HUDEP-2 (cell line): ENCODE results near the gene KLHL21.

Experiments
- DNase-seq, 76 experiments: peaks; one replicate each; lab custom pipeline; 2025; ENCODE audit not compliant: unreplicated experiment in 76 of 76; lab: John Stamatoyannopoulos, UW

KLHL21 gene

DNA sequence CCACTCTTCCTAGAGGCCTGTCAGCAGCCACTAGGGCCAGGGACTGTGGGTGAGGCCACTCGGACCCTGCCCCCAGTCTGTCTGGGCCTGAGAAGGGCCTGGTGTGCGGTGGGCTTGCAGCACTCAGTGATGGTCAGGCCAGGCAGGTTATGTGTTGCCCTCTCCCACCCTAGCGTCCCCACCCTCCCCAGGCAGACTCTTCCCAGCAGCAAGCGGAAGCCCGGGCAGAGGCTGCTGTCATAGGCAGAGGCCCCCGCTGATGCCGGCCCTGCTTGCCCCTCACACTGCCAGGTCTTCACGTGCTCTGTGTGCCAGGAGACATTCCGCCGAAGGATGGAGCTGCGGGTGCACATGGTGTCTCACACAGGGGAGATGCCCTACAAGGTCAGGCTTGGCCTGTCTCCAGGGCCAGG is 16.3 kb downstream of the KLHL21 start:
- no peak for DNase-seq

DNA sequence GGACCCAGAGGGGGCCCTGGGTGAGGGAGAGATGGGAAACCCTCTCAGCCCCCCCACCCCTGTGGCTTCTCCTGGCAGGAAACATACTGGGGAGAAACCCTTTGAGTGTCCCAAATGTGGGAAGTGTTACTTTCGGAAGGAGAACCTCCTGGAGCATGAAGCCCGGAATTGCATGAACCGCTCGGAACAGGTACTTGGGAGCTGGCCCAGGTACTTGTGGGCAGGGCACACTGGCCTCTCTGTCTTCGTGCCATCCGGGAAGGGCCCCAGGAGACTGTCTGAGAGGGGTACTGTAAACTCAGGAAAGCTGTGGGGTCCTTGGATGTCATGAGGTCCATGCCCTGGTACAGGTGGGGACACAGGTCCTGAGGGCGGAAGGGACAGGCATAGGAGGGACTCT is 16.8 kb downstream of the KLHL21 start:
- no peak for DNase-seq

DNA sequence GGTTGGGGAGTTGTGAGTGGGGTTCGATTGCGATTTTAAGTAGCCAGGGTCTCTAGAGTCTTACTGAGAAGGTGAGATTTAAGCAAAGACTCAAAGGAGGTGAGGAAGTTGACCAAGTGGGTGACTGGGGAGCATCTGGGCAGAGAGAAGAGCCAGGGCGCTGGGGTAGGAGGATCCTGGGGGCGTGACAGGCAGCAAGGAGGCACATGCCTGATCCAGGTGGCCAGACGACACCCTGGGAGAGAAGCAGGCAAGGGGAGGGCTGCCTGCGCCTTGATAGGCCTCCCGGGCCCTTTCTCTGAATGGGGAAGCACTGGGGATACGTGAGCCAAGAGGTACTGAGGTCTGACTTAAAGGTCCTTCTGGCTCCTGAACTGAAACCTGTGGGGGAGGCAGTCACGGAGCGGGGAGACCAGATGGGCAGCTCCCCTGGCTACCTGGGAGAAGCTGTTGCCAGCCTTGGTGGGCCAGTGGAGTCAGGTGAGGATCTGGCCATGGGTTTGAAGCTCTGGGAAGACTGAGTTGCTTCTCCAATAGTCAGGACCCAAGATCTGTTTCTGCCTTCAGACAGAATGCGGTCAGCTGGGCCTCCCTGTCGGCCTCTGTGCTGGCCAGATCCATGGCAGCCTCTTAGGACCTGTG is 17.5 kb downstream of the KLHL21 start:
- no peak for DNase-seq

DNA sequence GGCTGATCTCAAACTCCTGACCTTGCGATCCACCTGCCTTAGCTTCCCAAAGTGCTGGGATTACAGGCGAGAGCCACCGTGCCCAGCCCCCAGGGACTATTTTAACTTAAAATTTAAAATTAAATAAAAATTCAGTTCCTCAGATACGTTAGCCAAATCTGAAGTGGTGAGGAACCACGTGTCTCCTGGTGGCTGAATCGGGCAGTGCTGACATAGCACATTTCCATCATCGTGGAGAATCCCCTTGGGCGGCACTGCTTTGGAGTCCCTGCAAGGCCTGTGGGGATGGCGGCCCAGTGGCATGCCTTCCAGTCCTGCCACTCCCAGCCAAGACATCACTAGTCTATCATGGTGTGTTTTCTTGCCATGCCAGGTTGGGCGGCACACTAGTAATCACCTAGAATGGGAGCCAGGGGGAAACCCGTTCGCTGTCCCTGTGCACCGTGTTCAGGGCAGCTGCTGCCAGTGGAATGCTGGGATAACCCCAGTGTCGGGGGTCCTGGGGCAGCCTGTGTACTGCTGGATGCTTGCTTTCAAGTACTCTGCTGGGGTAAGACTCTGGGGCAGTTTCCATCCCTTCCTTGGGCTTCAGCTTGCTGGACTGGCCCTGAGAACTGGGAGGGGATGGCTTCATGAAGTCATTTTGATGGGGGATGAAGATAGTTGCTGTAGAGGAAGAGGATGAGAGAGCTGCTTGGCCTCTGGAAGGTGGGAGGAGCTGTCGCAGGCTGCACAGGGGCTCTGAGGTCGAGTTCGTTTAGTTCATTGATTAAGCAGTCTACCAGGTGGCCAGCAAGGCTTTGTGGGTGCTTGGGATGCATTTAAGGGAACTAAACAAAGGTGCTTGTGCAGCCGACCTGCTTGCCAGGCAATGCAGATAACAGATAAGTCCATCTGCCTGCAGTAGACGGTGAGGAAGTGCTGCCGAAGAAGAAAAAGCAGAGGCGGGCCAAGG is 18.3 kb downstream of the KLHL21 start:
- DNase-seq, result no peak

DNA sequence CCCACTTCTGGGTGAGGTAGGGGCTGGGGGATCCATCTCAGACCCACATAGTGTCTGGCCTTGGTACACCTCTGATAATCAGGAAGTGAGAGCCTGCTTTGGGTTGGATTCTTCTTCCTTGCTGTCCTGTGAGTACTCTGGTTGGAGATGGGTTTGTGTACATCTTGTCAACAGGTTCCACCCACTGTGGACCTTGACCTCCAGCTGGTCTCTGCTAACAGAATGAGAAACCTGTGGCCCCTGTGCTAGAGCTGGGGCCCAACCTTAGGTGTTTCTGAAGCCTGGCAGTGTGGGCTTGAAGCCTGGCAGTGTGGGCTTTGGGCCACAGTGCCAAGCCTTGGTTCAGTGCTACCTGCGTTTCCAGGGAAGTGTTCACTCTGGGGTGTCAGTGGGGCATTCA is 20.3 kb downstream of the KLHL21 start:
- no peak for DNase-seq

DNA sequence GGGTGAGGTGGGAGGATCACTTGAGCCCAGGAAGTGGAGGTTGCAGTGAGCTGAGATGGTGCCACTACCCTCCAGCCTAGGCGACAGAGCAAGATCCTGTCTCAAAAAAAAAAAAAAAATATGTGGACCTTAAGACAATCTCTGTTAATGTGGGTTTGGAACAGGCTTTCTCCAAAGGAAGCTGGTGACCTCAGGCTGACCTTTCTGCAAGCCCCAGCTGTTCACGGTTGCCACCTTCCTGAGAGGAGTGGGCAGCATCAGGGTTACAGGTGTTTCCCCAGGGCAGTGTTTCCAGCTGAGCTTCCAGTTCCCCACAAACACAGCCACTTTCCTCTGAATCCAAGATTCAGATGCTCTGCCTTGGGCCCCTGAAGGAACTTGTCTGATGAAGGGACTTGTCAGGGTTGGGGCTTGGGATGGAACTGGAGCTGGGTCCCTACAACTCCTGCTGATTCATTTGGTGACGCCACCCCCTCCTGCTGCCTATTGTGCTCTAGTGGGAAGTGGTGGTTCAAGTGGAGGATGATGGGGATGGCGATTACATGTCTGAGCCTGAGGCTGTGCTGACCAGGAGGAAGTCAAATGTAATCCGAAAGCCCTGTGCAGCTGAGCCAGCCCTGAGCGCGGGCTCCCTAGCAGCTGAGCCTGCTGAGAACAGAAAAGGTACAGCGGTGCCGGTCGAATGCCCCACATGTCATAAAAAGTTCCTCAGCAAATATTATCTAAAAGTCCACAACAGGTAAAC is 20.9 kb downstream of the KLHL21 start:
- DNase-seq, result no peak

DNA sequence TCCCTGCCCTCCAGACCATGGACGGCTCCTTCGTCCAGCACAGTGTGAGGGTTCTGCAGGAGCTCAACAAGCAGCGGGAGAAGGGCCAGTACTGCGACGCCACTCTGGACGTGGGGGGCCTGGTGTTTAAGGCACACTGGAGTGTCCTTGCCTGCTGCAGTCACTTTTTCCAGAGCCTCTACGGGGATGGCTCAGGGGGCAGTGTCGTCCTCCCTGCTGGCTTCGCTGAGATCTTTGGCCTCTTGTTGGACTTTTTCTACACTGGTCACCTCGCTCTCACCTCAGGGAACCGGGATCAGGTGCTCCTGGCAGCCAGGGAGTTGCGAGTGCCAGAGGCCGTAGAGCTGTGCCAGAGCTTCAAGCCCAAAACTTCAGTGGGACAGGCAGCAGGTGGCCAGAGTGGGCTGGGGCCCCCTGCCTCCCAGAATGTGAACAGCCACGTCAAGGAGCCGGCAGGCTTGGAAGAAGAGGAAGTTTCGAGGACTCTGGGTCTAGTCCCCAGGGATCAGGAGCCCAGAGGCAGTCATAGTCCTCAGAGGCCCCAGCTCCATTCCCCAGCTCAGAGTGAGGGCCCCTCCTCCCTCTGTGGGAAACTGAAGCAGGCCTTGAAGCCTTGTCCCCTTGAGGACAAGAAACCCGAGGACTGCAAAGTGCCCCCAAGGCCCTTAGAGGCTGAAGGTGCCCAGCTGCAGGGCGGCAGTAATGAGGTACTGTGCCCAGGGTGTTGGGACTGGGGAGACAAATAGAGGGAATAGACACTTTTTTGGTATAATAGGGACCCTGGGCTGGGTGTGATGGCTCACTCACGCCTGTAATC is 21.9 kb downstream of the KLHL21 start:
- peak in 6 of 76 experiments; percentile 10 to 46 (median 22) for DNase-seq

DNA sequence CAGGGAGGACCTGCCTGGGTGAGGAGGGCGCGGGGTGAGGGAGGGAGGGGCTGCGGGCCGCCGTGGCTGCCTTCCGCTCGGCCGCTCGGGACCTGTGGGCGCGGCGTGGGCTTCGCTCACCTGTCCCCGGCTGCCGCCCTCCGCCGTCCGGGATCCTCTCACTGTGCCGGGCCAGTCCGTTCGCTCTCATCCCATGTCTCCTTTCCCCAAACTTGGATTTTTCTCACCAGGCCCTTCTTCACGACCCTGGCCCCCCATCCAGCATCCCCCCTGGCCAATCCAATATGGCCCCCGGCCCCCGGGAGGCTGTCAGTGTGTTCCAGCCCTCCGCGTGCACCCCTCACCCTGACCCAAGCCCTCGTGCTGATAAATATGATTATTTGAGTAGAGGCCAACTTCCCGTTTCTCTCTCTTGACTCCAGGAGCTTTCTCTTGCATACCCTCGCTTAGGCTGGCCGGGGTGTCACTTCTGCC is 22.5 kb downstream of the KLHL21 start:
- DNase-seq, result peak in 6 of 76 experiments; percentile 4 to 52 (median 20)

DNA sequence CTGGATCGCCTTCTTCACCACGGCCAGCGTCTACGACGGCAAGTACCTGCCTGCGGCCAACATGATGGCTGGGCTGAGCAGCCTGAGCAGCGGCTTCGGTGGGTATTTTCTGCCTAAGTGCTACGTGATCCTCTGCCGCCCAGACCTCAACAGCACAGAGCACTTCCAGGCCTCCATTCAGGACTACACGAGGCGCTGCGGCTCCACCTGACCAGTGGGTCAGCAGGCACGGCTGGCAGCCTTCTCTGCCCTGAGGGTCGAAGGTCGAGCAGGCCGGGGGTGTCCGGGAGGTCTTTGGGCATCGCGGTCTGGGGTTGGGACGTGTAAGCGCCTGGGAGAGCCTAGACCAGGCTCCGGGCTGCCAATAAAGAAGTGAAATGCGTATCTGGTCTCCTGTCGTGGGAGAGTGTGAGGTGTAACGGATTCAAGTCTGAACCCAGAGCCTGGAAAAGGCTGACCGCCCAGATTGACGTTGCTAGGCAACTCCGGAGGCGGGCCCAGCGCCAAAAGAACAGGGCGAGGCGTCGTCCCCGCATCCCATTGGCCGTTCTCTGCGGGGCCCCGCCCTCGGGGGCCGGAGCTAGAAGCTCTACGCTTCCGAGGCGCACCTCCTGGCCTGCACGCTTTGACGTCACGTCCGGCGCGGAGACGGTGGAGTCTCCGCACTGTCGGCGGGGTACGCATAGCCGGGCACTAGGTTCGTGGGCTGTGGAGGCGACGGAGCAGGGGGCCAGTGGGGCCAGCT is 23.1 kb downstream of the KLHL21 start, which contains the start of gene ZBTB48:
TSS of gene ZBTB48 (plus strand) at position 621 of the 745 bp plus-strand sequence. CDS start 616 bp downstream, outside the sequence.
- DNase-seq, result peak; percentile 50 to 99 (median 97)

DNA sequence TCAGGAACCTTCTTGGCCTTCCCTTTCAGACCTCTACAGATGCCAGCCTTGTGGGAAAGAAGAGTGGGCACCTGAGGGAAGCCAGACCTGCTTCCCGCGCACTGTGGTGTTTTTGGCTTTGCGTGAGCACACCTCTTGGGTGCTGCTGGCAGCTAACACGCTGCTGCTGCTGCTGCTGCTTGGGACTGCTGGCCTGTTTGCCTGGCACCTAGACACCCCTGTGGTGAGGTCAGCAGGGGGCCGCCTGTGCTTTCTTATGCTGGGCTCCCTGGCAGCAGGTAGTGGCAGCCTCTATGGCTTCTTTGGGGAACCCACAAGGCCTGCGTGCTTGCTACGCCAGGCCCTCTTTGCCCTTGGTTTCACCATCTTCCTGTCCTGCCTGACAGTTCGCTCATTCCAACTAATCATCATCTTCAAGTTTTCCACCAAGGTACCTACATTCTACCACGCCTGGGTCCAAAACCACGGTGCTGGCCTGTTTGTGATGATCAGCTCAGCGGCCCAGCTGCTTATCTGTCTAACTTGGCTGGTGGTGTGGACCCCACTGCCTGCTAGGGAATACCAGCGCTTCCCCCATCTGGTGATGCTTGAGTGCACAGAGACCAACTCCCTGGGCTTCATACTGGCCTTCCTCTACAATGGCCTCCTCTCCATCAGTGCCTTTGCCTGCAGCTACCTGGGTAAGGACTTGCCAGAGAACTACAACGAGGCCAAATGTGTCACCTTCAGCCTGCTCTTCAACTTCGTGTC is 23.9 kb downstream of the KLHL21 start:
- peak in 1 of 76 experiments; percentile 11 for DNase-seq

DNA sequence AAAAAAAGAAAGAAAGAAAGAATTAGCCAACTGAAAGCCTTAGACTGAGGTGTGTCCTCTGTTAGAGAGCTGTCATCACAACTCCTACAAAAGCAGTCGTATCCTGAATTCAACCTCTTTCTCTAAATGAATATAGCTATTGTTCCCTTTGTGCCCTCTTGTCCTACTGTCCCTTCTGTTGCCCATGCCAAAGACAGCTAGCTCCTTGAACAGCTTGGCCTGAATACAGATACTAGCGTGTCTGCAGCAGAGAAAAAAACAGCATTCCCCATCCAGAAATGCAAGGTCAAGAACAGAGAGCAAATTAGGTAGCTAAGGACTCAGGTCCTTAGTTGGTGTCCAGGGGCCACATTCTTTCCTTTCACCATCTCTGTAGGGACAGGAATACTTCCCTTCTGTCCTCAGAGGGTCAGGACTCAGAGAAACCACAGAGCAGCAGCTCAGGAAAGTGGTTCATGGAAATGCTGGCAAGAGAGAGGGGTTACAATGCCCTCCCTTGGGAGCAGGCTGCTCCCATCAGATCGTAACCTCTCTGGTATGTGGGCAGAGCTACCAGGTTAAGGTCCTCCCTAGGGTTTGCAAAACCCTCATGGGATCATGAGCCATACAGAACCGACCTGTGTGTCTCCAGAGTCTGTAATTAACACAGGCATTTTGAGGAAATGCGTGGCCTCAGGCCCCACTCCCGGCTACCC is 24.7 kb downstream of the KLHL21 start:
- no peak for DNase-seq

DNA sequence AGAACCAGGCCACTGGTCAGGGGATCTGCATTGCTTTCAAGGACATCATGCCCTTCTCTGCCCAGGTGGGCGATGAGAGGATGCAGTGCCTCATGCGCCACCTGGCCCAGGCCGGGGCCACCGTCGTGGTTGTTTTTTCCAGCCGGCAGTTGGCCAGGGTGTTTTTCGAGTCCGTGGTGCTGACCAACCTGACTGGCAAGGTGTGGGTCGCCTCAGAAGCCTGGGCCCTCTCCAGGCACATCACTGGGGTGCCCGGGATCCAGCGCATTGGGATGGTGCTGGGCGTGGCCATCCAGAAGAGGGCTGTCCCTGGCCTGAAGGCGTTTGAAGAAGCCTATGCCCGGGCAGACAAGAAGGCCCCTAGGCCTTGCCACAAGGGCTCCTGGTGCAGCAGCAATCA is 27.9 kb downstream of the KLHL21 start:
- DNase-seq, result no peak

DNA sequence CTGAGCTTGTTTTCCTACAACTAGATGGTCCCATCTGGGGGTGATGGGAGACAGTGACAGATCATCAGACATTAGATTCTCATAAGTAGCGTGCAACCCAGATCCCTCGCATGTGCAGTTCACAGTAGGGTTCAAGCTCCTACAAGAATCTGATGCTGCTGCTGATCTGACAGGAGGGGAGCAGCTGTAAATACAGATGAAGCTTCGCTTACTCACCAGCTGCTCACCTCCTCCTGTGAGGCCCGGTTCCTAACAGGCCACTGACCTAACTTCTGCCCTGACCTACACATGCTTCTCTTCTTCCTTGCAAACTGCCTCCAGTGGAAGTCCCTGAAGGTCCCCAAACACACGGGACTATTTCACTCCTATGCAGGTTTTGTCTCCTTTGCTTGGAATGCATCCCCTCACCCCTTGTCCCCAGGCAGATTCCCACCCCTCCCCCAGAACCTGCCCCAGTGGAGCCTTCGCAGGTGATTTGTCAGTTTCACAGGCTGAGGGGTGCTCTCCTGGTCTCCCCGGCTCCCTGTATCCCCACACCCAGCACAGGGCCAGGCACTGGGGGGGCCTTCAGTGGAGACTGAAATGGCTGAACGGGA is 28.5 kb downstream of the KLHL21 start:
- DNase-seq, result no peak

DNA sequence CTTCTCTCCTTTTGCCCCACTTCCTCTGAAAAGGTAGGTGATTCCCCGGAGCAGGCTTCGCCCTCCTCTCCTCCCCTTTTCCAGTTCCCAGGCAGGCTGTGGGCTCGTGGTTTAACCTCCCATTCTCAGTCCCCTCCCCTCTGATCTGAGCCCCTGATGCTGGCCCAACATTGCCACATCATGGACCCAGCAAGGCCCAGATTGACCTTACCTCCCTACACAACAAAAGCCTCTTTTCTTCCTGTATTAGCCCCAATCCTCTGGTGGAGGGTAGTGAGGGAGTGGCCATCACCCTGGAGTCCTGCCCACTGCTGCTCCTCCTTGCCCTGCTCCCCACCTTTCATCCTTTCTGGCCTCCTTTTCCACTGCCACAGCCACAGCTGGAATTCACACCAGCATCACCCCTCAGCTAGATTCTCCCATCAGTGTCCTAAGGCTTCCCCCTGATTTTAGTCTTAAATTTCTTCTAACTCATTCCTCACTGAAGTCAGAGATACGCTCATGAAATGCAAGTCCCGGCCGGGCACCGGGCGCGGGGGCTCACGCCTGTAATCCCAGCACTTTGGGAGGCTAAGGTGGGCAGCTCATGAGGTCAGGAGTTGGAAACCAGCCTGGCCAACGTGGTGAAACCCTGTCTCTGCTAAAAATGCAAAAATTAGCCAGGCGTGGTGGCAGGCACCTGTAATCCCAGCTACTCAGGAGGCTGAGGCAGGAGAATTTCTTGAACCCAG is 29.9 kb downstream of the KLHL21 start:
- DNase-seq, result no peak

DNA sequence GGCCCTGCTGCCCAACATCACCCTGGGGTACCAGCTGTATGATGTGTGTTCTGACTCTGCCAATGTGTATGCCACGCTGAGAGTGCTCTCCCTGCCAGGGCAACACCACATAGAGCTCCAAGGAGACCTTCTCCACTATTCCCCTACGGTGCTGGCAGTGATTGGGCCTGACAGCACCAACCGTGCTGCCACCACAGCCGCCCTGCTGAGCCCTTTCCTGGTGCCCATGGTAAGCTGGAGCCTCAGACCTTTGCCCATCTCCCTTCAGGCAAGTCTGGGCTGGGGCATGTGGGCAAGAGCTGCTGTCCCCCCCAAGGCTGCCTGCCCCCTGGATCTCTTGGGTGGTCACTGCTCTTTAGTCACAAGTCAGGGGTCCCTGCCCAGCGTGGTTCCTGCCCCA is 31.7 kb downstream of the KLHL21 start:
- DNase-seq, result no peak

DNA sequence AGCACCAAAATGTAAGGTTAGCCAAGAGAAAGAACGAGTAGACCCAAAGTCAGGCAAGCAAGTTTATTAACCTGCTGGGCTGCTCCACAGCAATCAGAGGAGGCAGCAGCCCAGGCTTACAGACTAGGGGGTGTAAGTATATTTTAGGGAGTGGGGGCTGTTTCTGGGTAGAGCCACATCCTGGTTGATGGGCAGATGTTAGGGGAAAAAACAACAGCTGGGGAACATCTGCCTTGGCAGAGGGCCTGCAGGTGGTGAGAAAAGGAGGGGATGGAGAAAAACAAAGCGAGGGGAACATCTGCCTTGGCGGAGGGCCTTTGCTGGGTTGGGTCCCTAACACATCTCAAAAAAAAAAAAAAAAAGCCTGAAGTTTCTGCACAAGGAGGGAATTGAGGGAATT is 32.6 kb downstream of the KLHL21 start:
- no peak for DNase-seq

DNA sequence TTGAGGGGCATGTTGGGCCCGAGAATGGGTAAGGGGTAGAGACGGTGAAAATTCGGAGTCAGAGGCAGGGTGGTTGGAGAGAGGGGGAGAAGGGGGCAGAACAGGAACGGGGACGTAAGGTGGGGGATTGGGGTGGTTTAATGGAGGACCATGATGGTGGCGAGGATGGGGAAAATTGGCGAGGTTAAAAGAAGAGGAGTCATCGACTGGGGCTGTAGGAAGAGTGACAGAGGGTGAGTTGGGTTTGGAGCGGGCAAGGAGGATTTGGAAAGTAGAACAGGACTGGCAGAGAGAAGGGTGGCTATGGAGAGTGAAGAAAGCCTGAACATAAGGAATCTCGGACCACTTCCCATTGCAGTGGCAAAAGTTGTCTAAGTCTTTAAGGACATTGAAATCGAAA is 33.6 kb downstream of the KLHL21 start:
- no peak for DNase-seq
